ENCODE measurements around the gene SEZ6. TPM values are rescaled to one million over a fixed set of nuclear protein-coding genes. Genes with fewer than 3 reads are reported as not detected.

The SEZ6 gene
- total and polyA plus RNA-seq, 2 of the 4 experiments (the other 2 are of a cell fraction), result not detected

GRCh38 chr17:28925912-28926365 is 79.9 kb downstream of the SEZ6 start:
- dilution Hi-C loops (cut with HindIII; ENCODE audit: low sequenced_read_pairs, unreplicated experiment) (no loop called here), intact Hi-C loops (cut with micrococcal nuclease) (no loop called here), in situ Hi-C loops (cut with MboI; ENCODE audit: low sequenced_read_pairs) (no loop called here)
- H3K9me3 ChIP-seq (ENCODE audit: control insufficient read depth, insufficient read depth, low read length), result peaks cover 8% of the 10 kb centered on the region
- H3K4me1 ChIP-seq (ENCODE audit: control insufficient read depth, insufficient read depth, low read length), result peaks cover 14% of the 10 kb centered on the region
- peaks cover 52 to 90% of the 10 kb centered on the region in 2 experiments for H3K79me1 ChIP-seq (ENCODE audit: low read depth in 1 of 2, low read length in 2 of 2)
- H4K5ac ChIP-seq (ENCODE audit: low read depth, low read length), result no peak overlapping the region
- no peak overlapping the region for H3K18ac ChIP-seq (ENCODE audit: low read depth, low read length)
- WGBS, 2 experiments (ENCODE audit: extremely low coverage in 2 of 2, insufficient read length in 1 of 2), result no CpG with 5 or more reads among the region's 2 CpGs
- ChIA-PET CTCF (interaction anchor here (0.5 kb wide), 1 partner anchor 27 kb away, joined by 3 read pairs; no protein-coding TSS in a partner anchor), POLR2A (ENCODE audit: unreplicated experiment) (interaction anchor here (1.0 kb wide), 1 partner anchor 22 kb away, joined by 3 read pairs; no protein-coding TSS in a partner anchor)
- DNase-seq (peak; percentile 92), ATAC-seq (ENCODE audit: low read depth) (peak; percentile 67)
- peak; percentile 92 for TF ChIP-seq CEBPB (IDR thresholded peaks at IDR 0.05; ENCODE audit: low read depth, low read length)
- no peak for TF ChIP-seq MAZ (IDR thresholded peaks at IDR 0.05; ENCODE audit: borderline replicate concordance, low read depth, low read length)
- 0 out of 2 replicates have a peak, but pooled peaks have one; percentile 1 for TF ChIP-seq BHLHE40 (IDR thresholded peaks at IDR 0.05; ENCODE audit: low read depth, low read length)
- no peak for TF ChIP-seq CHD1 (IDR thresholded peaks at IDR 0.05; ENCODE audit: low read depth, low read length)
- TF ChIP-seq FOS (IDR thresholded peaks at IDR 0.05; ENCODE audit: low read depth, low read length), result peak; percentile 45; the same call in 1 of the 2 replicates
- peak overlapping the region; percentile 37 for H3K4me2 ChIP-seq (ENCODE audit: low read depth, low read length)
- no peak overlapping the region for H2BK120ac ChIP-seq (ENCODE audit: low read depth, low read length)
- H3K36me3 ChIP-seq (ENCODE audit: control insufficient read depth, insufficient read depth, low read length), result peaks cover 24% of the 10 kb centered on the region
- no peaks in the 10 kb centered on the region for H3K27me3 ChIP-seq (ENCODE audit: control insufficient read depth, insufficient read depth, low read length)
- H2BK15ac ChIP-seq (ENCODE audit: low read depth, low read length), result no peak overlapping the region
- H2AK9ac ChIP-seq (replicated peaks; ENCODE audit: low read depth, low read length, poor library complexity), result no peak overlapping the region
- no peak overlapping the region for H4K8ac ChIP-seq (ENCODE audit: low read depth in 2 of 2, low read length in 2 of 2)
- H3K9me1 ChIP-seq (ENCODE audit: insufficient read depth, low read length), result peaks cover 27% of the 10 kb centered on the region
- no peak overlapping the region for H2BK20ac ChIP-seq (ENCODE audit: low read depth, low read length)
- no peak overlapping the region; the same call in 1 of the 2 replicates for H3K4ac ChIP-seq (ENCODE audit: low read depth, low read length)
- no peak overlapping the region for H4K91ac ChIP-seq (ENCODE audit: insufficient read depth, low read depth, low read length)
- H3K56ac ChIP-seq (ENCODE audit: extremely low read depth, insufficient read depth, low read length), result no peak overlapping the region; the same call in 1 of the 2 replicates
- H3K27ac ChIP-seq (ENCODE audit: insufficient read depth, low read length), result no peak overlapping the region
- no peak overlapping the region for H3K9ac ChIP-seq (ENCODE audit: low read depth, low read length)
- H3K4me3 ChIP-seq (ENCODE audit: insufficient read depth, low read depth, low read length), result no peak overlapping the region
- no peak overlapping the region for H2AFZ ChIP-seq (replicated peaks; ENCODE audit: low read length, poor library complexity)
- no TSS peak for BruUV-seq (replicated peaks)
- peak overlapping the region; percentile 26 for H2BK5ac ChIP-seq (ENCODE audit: low read depth, low read length, poor library complexity, severe bottlenecking)
- H3K14ac ChIP-seq (replicated peaks; ENCODE audit: low read depth, low read length), result peak overlapping the region; percentile 22; the same call in 1 of the 2 replicates
- no peak overlapping the region for H3K23ac ChIP-seq (ENCODE audit: low read depth, low read length)
- peaks cover 84% of the 10 kb centered on the region for H4K20me1 ChIP-seq (ENCODE audit: insufficient read depth, low read length)
- H2AK5ac ChIP-seq (ENCODE audit: low read depth, low read length), result no peak overlapping the region
